GM19397 (cell line): ENCODE results near the gene MANSC1.
"Not testable (repeated sequence)": the region's sequence is repeated elsewhere in the genome, so short reads cannot be mapped to it uniquely, and the experiment has no call there.

Source experiments
- ATAC-seq: cut with Tn5 transposase; IDR thresholded peaks from one replicate; pipeline ENCODE4 v1.9.1; 2021; ENCODE audit warnings: mild to moderate bottlenecking, moderate library complexity; ENCODE audit not compliant: unreplicated experiment

MANSC1 gene

DNA sequence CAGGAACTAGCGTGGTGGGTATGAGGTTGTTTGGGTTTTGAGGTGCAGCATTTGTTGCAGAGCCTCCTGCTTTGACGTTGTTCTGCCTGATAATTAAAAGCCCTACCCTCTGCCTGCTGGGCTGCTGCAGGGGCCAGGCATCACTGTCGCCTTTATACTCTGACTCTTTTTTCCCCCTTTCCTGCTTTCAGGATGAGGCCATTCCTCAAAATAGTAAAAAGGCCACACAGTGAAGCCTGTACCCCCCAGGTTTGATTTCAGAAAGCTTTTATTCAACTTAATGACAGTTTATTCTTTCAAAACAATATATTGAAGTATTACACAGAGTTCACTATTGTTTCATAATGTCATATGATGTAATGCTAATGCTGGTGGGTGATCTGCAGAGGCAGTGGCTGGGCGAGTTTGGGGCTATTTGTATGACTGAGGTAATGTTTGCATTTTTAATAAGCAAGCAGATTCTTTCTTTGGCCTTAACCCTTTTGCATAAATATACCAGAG, 15.9 kb upstream of the MANSC1 start:
- no peak for ATAC-seq

DNA sequence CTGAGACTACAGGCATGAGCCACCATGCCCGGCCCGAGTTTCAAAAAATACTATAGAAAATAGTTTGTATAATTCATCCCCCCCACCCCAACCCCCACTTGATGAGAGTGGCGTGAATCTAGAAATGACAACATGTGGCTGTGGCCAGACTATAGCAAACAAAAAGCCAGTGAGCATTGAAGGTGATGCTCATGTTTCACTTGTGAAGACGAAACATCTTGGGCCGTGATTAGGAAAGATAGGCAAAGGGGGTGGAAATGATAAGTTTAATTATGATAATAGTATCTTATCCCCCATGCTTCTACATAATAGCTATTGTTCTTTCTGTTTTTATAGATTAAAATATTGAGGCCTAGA, 15.4 kb upstream of the MANSC1 start:
- no peak for ATAC-seq

DNA sequence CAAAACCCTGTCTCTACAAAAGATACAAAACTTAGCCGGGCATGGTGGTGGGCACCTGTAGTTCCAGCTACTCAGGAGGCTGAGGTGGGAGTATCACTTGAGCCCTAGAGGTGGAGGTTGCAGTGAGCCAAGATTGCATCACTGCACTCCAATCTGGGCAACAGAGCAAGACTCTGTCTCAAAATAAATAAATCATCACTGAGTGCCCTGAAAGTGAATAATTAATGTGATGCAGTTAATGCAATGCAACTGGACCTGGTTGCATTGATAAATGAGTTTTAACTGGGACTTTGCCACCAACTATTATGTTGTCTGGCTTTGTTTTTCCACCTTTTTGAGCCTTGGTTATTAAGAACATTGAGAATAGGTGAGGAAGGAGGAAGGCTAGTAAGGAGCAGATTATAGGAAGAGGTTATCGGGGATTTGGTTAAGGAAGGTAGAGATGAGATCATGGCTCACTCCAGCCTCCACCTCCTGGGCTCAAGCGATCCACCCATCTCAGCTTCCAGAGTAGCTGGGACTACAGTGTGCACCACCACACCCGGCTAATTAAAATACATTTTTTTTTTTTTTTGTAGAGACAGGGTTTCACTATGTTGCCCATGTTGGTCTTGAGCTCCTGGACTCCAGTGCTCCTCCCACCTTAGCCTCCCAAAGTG, 14.9 kb upstream of the MANSC1 start:
- ATAC-seq: no peak

DNA sequence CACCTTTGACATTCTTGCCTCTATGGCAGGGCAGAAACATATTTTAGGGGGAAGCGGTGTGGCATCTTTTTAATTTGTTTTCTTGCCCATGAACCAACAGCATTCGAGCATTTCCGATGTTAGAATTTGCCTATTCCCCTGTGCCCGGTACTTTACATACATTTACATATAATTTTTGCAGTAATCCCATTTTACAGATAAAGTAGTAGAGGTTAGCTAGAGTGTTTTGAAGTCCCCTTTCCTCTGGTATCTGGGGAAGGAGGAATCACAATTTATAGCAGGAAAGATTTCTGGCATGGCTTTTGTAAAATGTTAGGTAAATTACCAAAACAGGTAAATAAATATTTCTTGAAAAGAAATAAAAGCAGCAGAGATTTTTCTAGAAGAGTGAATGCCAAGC, 8.5 kb upstream of the MANSC1 start:
- ATAC-seq: no peak

DNA sequence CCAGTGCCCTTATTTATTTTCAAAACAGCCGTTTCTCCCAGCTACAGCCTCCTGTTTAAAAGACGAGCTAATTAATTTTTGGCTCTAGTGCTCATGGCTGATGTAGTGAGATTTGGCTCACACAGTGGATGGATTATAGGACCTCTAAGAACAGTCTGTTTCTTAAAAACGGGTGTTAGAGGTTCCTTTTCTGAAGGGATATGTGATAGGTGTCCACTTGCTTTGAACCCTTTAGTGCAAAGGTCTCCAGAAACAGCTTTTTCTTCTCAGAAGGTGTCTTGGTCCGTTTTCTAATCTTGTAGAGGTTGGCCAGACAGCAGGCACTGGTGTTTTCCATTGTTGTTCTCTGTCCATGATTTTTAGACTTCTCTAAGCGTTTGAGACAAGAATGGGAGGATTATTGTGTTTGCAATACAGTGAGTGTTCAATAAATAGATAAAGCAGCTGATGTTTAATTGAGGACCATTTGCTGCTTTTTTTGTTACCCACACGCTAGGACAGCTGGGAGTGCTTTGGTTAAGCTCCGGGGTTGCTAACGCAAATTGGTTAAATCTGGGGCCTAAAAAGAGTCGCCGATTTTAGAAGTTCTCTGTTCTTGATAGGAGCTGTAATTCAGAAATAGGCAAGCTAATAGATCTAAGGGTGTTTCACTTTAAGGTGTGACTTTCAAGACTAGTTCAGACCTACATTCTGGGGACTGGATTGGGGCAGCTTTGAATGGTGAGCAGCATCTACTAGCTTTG, 7.8 kb upstream of the MANSC1 start:
- ATAC-seq: no peak

DNA sequence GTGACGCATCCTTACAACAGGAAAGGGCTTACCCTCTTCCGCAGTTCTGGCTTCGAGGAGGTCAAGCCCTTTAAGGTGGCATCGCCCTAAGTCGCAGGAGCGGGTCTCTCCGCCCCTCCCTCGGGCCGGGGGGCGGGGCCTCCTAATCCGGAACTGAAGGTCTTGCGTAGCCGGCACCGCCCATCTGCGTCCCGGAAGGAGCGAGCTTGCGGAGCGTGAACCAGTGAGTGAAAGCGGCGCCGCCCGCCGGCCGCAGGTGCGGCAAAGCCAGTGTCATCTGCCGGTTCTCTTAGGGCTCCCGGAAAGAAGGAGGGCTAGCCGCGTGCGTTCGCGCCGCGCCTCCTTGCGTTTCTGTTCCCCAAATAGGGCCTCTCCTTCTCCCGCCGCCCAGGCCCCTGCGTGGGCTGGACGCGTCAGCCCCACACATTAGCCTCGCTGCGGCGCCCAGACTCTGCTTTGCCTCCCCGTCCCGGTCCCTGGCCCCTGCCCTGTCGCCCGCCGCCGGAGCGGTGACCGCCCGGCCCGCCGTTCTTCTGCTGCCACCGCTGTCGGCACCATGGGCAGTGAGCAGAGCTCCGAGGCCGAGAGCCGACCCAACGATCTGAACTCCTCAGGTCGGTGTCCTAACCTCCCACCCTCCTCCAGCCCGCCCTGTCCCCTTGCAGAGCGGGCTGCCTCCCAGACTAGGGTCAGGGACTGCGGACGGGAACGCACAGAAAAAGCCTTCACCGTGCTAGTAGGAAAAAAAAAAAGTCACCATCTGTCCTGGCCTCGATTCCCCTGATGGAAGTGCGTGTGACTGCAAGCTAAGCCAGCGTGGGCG, 7.1 kb upstream of the MANSC1 start, which contains the start of gene BORCS5:
Gene BORCS5 (plus strand): TSS at position 183 of the 823 bp plus-strand sequence. CDS start 374 bp downstream, at position 557.
- ATAC-seq: peak; percentile 90

DNA sequence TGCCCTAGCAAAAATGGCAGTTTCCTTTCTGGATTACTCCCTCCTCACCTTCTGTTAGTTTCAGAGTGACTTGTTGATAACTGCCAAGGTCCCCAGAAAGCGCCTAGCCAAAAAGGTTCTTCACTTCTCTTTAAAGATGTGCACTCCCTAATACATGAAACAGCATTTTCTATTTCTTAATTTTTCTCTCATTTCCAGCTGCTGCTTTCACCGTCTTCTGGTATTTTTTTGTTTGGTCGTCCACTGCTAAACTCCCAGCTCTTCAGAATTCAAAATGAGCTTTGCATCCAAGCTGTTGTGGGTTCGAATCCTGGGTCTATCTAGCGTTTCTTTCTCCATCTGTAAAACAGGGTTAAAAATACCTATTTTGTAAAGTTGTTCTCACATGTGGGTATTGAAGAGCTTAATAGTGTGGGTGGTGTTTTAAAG, 6.4 kb upstream of the MANSC1 start:
- ATAC-seq: no peak

DNA sequence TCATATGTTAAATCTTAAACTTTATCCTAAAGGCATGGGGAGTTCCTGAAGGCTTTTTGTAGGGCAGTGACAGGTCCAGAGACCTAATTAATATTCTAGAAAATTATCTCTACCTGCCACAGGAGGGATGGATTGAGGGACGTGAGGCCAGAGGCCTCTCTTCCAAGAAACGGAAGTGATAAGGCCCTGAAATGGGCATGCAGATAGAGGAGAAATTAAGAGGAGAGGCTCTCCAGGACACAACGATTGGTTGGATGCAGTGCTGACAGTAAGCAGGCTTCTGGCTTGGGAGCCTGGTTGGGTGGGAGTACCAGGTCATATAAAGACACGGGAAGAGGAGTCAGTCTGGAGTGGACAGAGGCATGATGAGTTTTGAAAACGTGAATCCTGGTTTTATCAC, 3.8 kb upstream of the MANSC1 start:
- ATAC-seq: no peak

DNA sequence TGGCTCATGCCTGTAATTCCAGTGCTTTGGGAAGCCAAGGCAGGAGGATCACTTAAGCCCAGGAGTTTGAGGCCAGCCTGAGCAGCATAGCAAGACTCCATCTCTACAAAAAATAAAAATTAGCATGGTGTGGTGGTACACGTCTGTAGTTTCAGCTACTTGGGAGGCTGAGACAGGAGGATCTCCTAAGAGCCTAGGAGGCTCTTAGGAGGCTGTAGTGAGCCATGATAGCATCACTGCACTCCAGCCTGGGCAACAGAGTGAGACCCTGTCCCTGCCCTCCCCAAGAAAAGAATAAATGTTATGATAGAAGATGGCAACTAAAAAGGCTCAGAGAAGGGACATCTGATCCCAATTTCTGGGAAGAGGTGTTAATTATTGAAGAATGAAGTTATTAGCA, 3.2 kb upstream of the MANSC1 start:
- ATAC-seq: no peak

DNA sequence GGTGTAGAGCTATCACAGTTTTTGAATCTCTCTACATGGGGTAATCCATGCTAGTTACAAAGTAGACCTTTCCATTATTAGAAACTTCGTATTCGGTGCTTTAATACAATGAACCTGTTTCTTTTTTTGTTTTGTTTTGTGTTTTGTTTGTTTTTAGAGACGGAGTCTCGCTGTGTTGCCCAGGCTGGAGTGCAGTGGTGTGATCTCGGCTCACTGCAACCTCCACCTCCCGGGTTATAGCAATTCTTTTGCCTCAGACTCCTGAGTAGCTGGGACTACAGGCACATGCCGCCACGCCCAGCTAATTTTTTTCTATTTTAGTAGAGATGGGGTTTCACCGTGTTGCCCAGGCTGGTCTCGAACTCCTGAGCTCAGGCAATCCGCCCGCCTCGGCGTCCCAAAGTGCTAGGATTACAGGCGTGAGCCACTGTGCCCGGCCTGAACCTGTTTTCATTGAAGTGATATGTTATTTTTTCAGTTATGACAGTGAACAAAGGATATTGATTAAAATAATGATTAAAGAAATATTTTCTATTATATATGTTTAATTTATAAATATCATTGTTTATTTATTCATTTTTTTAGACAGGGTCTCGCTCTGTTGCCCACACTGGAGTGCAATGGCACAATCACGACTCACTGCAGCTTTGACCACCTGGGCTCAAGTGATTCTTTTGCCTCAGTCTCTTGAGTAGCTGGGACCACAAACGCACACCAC, 1.6 kb upstream of the MANSC1 start:
- not testable (repeated sequence) for ATAC-seq

DNA sequence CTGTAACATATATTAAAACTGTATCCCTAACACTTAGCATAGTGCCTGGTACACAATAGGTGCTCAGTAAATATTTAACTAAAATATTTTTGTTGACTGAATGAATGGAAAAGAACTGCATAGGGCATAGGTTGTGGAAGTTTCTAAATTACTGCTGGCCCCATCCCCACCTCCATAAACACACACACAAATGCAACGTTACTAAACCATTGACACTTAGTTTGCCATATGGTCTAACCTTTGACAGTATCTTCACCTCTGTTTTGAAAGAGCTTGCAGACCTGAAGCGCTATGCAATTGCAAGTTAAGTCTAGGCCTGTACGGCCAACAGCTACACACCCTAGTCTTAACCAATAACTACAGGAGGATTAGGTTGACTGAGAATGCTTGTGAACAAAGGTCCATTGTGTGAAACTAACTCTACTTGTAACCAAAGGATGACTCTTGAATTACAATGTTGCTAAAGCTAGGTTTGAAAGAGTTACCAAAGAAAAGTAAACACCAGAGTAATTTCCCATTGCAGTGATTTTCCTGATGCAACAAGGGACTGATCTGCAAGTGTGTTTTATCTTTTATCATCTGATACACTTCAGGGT, 924 bp upstream of the MANSC1 start:
- ATAC-seq: no peak

DNA sequence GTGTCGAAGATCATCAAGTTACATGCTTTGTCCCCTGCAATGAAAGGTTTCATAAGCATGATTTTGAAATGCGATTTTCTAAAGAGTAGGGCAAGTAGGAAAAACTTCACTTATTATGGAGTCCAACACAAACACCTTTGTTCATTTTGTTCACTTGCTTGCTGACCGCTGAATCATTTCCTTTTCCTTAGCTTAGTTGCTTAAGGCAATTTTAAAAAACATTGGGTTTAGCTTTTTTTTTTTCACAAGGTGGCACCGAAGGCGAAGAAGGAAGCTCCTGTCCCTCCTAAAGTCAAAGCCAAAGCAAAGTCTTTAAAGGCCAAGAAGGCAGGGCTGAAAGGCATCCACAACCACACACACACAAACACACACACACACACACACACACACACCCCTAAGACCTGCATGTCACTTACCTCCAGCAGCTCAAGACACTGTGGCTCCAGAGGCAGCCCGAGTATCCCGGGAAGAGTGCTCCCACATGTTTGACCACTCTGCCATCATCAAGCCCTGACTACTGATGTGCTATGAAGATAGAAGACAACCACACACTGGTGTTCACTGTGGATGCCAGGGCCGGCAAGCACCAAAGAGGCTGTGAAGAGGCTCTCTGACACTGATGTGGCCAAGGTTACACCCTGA, 11.4 kb downstream of the MANSC1 start:
- no peak for ATAC-seq

DNA sequence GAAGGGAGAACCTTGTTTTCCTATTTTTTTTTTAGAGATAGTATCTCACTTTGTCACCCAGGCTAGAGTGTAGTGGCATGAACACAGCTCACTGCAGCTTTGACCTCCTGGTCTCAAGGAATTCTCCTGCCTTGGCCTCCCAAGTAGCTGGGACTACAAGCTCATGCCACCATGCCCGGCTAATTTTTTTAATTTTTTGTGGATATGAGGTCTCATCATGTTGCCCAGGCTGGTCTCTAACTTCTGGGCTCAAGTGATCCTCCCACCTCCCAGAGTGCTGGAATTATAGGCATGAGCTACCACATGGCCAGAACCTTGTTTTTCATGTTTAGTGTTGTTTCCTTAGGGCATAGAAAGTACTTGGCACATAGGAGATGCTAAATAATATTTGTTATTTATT, 13.5 kb downstream of the MANSC1 start:
- ATAC-seq: no peak

DNA sequence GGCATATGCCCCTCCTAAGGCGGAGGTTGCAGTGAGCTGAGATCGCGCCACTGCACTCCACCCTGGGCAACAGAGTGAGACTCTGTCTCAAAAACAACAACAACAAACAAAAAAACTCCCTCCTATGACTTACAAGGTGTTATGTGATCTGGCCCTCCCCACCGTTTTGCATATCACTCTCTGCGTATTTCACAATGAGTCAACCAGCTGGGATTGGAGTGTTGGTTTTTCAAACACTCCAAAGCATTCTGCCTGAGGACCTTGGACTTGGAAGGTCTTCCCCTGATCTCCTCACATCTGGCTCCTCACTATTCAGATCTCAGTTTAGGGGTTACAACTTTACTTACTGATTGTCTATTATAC, 14.0 kb downstream of the MANSC1 start:
- ATAC-seq: no peak

DNA sequence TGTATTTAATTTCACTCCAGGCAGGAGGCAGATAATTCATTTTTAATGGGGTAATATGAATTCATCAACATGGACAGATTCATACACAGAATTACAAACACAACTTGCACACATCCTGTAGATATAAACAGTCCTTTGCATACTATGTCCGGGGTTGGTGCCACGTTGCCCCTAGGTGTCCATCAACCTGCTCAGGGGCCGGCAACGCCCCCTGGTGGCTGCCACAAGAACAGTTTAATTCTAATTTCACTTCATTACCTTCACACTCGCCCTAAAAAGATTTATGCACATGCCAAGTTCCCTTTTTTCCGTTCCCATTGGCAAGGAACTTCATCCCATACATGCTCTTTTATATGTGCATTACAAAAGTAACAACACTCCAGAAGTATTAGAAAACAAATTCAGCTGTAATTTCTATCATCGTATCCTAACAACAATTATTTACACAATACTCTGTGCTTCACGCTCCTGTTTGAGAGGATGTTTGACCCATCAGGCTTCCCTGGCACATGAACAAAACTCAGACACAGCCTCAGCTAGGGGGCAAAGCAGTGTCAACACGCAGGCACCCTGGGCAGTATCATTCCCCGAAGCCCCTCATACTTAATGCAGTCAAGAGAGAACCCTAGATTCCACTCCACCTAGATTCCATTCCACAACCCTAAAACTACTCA, 15.5 kb downstream of the MANSC1 start:
- ATAC-seq: peak; percentile 63

DNA sequence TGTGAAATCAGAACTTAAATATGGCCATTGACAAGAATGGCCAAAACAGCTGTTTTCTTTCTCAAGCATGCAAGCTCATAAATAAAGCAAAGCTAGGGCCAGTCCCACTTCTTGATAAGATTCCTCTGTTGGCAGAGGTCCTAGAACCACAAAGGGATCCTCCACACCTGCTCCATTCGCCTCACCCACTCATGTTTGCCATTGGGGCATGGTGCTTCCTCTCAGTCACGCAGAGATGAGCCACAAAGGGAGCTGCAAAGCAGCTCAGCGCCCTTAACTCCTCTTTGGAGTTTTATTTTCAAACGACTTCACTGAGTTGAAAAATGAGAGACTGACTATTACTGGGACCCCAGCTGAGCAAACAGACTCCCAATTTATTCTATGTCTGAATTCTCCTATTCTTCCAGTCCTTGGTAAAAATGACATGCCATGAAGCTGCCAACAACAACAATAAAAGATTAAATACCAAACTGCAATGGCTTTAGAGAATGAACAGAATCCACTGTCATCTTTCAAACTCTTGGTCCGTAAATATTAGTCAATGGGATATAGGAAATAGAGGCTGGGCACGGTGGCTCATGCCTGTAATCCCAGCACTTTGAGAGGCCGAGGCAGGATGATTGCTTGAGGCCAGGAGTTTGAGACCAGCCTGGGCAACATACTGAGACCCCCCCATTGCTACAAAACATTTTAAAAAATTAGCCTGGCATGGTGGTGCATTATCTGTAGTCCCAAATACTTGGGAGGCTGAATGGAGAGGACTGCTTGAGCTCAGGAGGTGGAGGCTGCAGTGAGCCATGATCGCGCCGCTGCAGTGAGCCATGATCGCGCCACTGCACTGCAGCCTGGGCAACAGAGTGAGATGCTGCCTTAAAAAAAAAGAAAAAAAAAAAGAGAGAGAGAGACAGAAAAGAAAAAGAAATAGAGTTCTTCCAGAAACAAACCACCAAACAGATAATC, 16.4 kb downstream of the MANSC1 start:
- ATAC-seq: no peak

DNA sequence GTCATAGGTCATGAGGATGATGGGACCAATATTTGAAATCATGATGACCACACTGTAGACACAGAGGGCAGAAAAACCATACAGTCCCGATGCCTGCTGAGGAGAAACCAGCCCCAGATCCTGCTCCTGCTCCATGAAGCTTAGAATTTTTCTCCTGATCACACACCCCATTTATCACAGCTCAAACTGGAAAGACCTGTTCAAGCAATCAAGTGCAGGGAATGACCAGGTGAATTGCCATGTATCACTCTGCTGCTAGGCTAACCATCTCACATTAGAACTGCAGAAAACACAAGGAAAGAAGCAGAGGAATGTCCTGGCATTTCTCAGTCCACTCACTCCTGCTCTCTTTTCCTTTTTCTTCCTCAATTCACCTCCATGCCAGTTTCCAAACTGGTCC, 18.1 kb downstream of the MANSC1 start:
- no peak for ATAC-seq

DNA sequence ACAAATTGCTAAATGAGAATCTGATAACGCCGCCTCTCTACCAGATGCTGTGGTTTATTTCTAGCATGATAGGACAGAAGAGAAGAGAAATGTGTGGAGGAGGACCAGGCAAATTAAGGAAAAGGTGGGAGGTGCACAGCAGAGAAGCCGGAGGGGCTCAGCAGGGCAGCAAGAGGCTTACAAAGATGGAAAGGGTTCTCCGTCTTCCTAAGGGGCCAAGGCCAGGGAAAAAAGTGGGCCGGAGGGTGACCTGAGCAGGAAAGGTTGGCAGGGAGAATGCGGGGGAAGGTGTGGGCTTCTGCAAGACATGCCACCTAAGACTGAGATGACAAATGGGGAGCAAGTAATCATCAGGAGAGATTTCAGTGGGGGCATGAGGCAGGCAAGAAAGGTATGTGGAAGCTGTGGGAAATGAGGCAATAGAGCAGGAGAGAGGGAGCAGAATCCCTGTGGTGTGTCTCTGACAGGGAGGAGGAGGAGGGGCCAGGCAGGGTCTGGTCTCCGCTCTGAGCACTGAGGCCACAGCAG, 18.7 kb downstream of the MANSC1 start:
- no peak for ATAC-seq
